HepG2 (cell line): ENCODE data around the gene RAD23A. TPM values are rescaled to one million over a fixed set of nuclear protein-coding genes. Genes with fewer than 3 reads are reported as not detected.
A peak's percentile ranks its signal among the peaks of the same experiment; 100 is the strongest.

Experiments
- BHLHE40 ChIP-seq: IDR thresholded peaks from 2 replicates; pipeline ENCODE4 v1.6.1; 2011; ENCODE audit warnings: low read length, improper control_type of control experiment
- FOXC1 ChIP-seq: sonication (generic); formaldehyde crosslinking; IDR thresholded peaks from 2 replicates; pipeline ENCODE4 v1.8.0; 2022; ENCODE audit warnings: mild to moderate bottlenecking, missing genetic modification reagents, borderline replicate concordance
- FOXK1 ChIP-seq: sonication (generic); formaldehyde crosslinking; IDR thresholded peaks from 2 replicates; pipeline ENCODE4 v1.4.0; 2020; ENCODE audit warnings: low read depth, missing genetic modification reagents, borderline replicate concordance
- HOXD1 ChIP-seq: sonication (generic); formaldehyde crosslinking; IDR thresholded peaks from 2 replicates; pipeline ENCODE4 v1.5.0; 2020; ENCODE audit warnings: missing genetic modification reagents
- MED8 ChIP-seq: sonication (generic); formaldehyde crosslinking; IDR thresholded peaks from 2 replicates; pipeline ENCODE4 v1.8.1; 2023; ENCODE audit warnings: mild to moderate bottlenecking, missing genetic modification reagents; ENCODE audit not compliant: insufficient replicate concordance
- NFRKB ChIP-seq: fragments of 450-650 bp; IDR thresholded peaks from 2 replicates; pipeline ENCODE4 v1.6.1; 2017
- NR2F2 ChIP-seq: IDR thresholded peaks from 2 replicates; pipeline ENCODE4 v1.6.1; 2012; ENCODE audit warnings: low read depth, inconsistent platforms, borderline replicate concordance
- POLR2A ChIP-seq, 2 experiments: IDR thresholded peaks; 2 replicates each; pipeline ENCODE4 v1.6.1; 2011; ENCODE audit warnings: low read depth in 2 of 2, low read length in 2 of 2, mild to moderate bottlenecking in 1 of 2, moderate library complexity in 1 of 2; ENCODE audit not compliant: insufficient read depth in 1 of 2
- POLR2G ChIP-seq: fragments of 200-400 bp; formaldehyde crosslinking; IDR thresholded peaks from 2 replicates; pipeline ENCODE4 v1.6.1; 2018; ENCODE audit warnings: mild to moderate bottlenecking, low read depth, low read length, moderate library complexity
- RBAK ChIP-seq: sonication (generic); formaldehyde crosslinking; IDR thresholded peaks from 2 replicates; pipeline ENCODE4 v1.5.1; 2020; ENCODE audit warnings: mild to moderate bottlenecking, missing genetic modification reagents
- RFXANK ChIP-seq: IDR thresholded peaks from 2 replicates; pipeline ENCODE4 v1.6.1; 2016
- SRSF9 ChIP-seq: fragments of 200-400 bp; formaldehyde crosslinking; IDR thresholded peaks from 2 replicates; pipeline ENCODE4 v1.6.1; 2018; ENCODE audit warnings: borderline replicate concordance, mild to moderate bottlenecking, low read depth, low read length; ENCODE audit not compliant: insufficient read depth, poor library complexity, severe bottlenecking
- THAP11 ChIP-seq: IDR thresholded peaks from 2 replicates; pipeline ENCODE4 v1.6.1; 2016; ENCODE audit warnings: missing biosample characterization, missing genetic modification reagents
- XBP1 ChIP-seq: sonication (generic); formaldehyde crosslinking; IDR thresholded peaks from 2 replicates; pipeline ENCODE4 v1.5.0; 2020; ENCODE audit warnings: missing genetic modification reagents
- ZFP62 ChIP-seq: sonication (generic); formaldehyde crosslinking; IDR thresholded peaks from 2 replicates; pipeline ENCODE4 v1.4.0; 2020; ENCODE audit warnings: missing genetic modification reagents
- ZIK1 ChIP-seq: sonication (generic); formaldehyde crosslinking; IDR thresholded peaks from 2 replicates; pipeline ENCODE4 v1.5.0; 2020; ENCODE audit warnings: mild to moderate bottlenecking, low read depth, missing genetic modification reagents, borderline replicate concordance
- ZNF383 ChIP-seq: sonication (generic); formaldehyde crosslinking; IDR thresholded peaks from 2 replicates; pipeline ENCODE4 v1.4.0; 2020; ENCODE audit warnings: missing genetic modification reagents, mild to moderate bottlenecking, borderline replicate concordance
- ZNF530 ChIP-seq: sonication (generic); formaldehyde crosslinking; IDR thresholded peaks from 2 replicates; pipeline ENCODE4 v1.5.0; 2020; ENCODE audit warnings: low read depth, mild to moderate bottlenecking, missing genetic modification reagents
- ZNF629 ChIP-seq: sonication (generic); formaldehyde crosslinking; conservative IDR thresholded peaks from 2 replicates; pipeline ENCODE4 v1.5.0; 2020; ENCODE audit warnings: missing genetic modification reagents
- ZNF672 ChIP-seq: sonication (generic); formaldehyde crosslinking; IDR thresholded peaks from 2 replicates; pipeline ENCODE4 v1.8.1; 2022; ENCODE audit warnings: missing genetic modification reagents
- polyA plus RNA-seq, 8 experiments: library from polyadenylated mRNA; depleted of rRNA in 3 of 8; stranded (reverse) in 7 of 8; unstranded in 1 of 8; fragments of >200 nt; fragmentation: Illumina TruSeq in 4 of 8; extraction: Trizol in 4 of 8; gene quantifications; 2 replicates each; pipeline versions ENCODE4 v1.2.1 to v1.2.3, GENCODE V29; 2011 to 2016; ENCODE audit warnings: low read depth in 4 of 8, missing spikeins in 1 of 8, mixed read lengths in 1 of 8; ENCODE audit not compliant: insufficient read depth in 1 of 8
- total RNA-seq, 5 experiments: library from RNA; depleted of rRNA; stranded (reverse); fragments of >200 nt; fragmentation: Illumina TruSeq; extraction: Trizol; gene quantifications; 2 replicates each; pipeline ENCODE4 v1.2.3, GENCODE V29; 2016; ENCODE audit warnings: low read depth in 1 of 5
- TF ChIP-seq, protein P1 (sequence below): sonication (generic); formaldehyde crosslinking; IDR thresholded peaks from 2 replicates; pipeline ENCODE4 v1.9.0; 2022; ENCODE audit warnings: low read depth, missing genetic modification reagents
- TF ChIP-seq, protein P2 (sequence below), 2 experiments: fragments of 450-650 bp in 1 of 2; sonication (generic) in 1 of 2; formaldehyde crosslinking; IDR thresholded peaks; 2 replicates each; pipeline versions ENCODE4 v1.5.0 to v1.8.0; 2020 to 2022; ENCODE audit warnings: mild to moderate bottlenecking in 1 of 2, missing genetic modification reagents in 1 of 2
- TF ChIP-seq, protein P3 (sequence below): sonication (generic); formaldehyde crosslinking; IDR thresholded peaks from 2 replicates; pipeline ENCODE4 v1.4.0; 2020; ENCODE audit warnings: missing genetic modification reagents
- TF ChIP-seq, protein P4 (sequence below): IDR thresholded peaks from 2 replicates; pipeline ENCODE4 v1.6.1; 2018; ENCODE audit warnings: missing genetic modification reagents

Gene RAD23A
- total and polyA plus RNA-seq, 2 of the 13 experiments (the other 11 are each of a cell fraction or from before 2014, with no cell fraction given) = 42.5 to 54.2 TPM

DNA sequence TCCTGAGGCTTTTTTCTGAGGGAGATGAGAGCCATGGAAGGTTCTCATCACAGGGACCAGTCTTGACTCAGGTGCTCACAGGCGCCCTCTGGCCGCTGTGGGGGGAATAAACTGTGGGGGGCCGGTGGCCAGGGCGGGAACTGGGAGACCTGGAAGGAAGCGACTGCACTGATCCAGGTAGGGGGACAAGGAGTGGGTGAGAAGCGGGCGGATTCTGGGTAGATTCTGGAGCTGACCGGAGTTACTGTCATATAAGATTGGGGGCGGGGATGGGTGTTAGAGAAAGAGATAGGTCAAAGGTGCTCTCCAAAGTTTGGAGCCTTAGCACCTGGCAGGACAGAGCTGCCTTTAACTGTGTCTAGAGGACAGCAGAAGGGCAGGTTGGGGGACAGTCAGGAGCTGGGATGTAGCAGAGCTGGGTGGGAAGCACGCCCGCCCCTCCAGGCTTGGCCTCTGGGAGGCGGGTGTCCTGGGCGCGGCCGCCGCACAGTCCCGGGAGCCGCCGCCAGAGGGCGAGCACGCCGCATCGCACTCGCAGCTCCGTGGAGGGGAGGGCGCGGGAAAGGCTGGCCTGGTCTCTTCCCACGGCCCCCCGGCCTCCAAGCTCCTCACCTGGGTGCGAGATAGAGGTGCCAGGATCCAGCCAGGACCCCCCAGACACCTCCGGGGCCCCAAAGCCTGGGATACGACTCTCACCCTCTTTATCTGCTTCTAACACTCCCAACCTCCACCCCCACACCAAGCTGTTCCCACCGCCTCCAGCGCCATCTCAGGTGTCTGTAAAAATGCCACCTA, 19.6 kb downstream of the RAD23A start (continued):
- TF ChIP-seq, protein P1, sequence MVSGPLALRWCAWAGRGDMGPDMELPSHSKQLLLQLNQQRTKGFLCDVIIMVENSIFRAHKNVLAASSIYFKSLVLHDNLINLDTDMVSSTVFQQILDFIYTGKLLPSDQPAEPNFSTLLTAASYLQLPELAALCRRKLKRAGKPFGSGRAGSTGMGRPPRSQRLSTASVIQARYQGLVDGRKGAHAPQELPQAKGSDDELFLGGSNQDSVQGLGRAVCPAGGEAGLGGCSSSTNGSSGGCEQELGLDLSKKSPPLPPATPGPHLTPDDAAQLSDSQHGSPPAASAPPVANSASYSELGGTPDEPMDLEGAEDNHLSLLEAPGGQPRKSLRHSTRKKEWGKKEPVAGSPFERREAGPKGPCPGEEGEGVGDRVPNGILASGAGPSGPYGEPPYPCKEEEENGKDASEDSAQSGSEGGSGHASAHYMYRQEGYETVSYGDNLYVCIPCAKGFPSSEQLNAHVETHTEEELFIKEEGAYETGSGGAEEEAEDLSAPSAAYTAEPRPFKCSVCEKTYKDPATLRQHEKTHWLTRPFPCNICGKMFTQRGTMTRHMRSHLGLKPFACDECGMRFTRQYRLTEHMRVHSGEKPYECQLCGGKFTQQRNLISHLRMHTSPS (CRISPR knock-in tag) = peak; percentile 26; the same call in 1 of the 2 replicates
- TF ChIP-seq ZNF672 (CRISPR knock-in tag) (no peak), RBAK (CRISPR knock-in tag) (no peak), THAP11 (CRISPR knock-in tag) (peak; percentile 64; the same call in 1 of the 2 replicates), BHLHE40 (0 out of 2 replicates have a peak, but pooled peaks have one; percentile 18), POLR2G (0 out of 2 replicates have a peak, but pooled peaks have one; percentile 30), XBP1 (CRISPR knock-in tag) (no peak), ZNF383 (CRISPR knock-in tag) (no peak), ZNF530 (CRISPR knock-in tag) (no peak), MED8 (CRISPR knock-in tag) (no peak), FOXK1 (CRISPR knock-in tag) (no peak), FOXC1 (CRISPR knock-in tag) (no peak; the same call in 1 of the 2 replicates), HOXD1 (CRISPR knock-in tag) (no peak), ZNF629 (CRISPR knock-in tag) (peak; percentile 12; the same call in 1 of the 2 replicates), ZIK1 (CRISPR knock-in tag) (no peak), ZFP62 (CRISPR knock-in tag) (no peak), NFRKB (no peak), POLR2A (IDR thresholded peaks at IDR 0.05; ENCODE audit: insufficient read depth in 1 of 2, low read depth in 2 of 2, low read length in 2 of 2) (no peak), SRSF9 (no peak), RFXANK (no peak), NR2F2 (0 out of 2 replicates have a peak, but pooled peaks have one; percentile 28)
- TF ChIP-seq, protein P2, sequence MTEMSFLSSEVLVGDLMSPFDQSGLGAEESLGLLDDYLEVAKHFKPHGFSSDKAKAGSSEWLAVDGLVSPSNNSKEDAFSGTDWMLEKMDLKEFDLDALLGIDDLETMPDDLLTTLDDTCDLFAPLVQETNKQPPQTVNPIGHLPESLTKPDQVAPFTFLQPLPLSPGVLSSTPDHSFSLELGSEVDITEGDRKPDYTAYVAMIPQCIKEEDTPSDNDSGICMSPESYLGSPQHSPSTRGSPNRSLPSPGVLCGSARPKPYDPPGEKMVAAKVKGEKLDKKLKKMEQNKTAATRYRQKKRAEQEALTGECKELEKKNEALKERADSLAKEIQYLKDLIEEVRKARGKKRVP (CRISPR knock-in tag; IDR thresholded peaks at IDR 0.05) = no peak
- TF ChIP-seq, protein P3, sequence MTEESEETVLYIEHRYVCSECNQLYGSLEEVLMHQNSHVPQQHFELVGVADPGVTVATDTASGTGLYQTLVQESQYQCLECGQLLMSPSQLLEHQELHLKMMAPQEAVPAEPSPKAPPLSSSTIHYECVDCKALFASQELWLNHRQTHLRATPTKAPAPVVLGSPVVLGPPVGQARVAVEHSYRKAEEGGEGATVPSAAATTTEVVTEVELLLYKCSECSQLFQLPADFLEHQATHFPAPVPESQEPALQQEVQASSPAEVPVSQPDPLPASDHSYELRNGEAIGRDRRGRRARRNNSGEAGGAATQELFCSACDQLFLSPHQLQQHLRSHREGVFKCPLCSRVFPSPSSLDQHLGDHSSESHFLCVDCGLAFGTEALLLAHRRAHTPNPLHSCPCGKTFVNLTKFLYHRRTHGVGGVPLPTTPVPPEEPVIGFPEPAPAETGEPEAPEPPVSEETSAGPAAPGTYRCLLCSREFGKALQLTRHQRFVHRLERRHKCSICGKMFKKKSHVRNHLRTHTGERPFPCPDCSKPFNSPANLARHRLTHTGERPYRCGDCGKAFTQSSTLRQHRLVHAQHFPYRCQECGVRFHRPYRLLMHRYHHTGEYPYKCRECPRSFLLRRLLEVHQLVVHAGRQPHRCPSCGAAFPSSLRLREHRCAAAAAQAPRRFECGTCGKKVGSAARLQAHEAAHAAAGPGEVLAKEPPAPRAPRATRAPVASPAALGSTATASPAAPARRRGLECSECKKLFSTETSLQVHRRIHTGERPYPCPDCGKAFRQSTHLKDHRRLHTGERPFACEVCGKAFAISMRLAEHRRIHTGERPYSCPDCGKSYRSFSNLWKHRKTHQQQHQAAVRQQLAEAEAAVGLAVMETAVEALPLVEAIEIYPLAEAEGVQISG (CRISPR knock-in tag) = peak; percentile 58; the same call in 1 of the 2 replicates
- TF ChIP-seq, protein P4, sequence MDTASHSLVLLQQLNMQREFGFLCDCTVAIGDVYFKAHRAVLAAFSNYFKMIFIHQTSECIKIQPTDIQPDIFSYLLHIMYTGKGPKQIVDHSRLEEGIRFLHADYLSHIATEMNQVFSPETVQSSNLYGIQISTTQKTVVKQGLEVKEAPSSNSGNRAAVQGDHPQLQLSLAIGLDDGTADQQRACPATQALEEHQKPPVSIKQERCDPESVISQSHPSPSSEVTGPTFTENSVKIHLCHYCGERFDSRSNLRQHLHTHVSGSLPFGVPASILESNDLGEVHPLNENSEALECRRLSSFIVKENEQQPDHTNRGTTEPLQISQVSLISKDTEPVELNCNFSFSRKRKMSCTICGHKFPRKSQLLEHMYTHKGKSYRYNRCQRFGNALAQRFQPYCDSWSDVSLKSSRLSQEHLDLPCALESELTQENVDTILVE (CRISPR knock-in tag) = peak; percentile 11; the same call in 1 of the 2 replicates
